MCF 10A (cell line): ENCODE measurements around the gene PXMP2. TPM values are rescaled to one million over a fixed set of nuclear protein-coding genes. Genes with fewer than 3 reads are reported as not detected.

ENCODE experiments used
- BruUV-seq: library from RNA; stranded (reverse); fragments of 400-500 nt; replicated peaks from 2 replicates; lab custom pipeline; 2021; lab: Mats Ljungman, UMichigan
- CTCF ChIA-PET: fragments of 300-600 bp; sonication (Branson Sonifier 250); formaldehyde crosslinking; extraction: SDS; loops from one replicate; lab custom pipeline; 2021; ENCODE audit warnings: antibody characterized with exemption, inconsistent platforms; lab: Yijun Ruan, JAX
- POLR2A ChIA-PET: fragments of 300-600, 350-650 bp; sonication (Branson Sonifier 250); formaldehyde crosslinking; extraction: SDS; loops from one replicate; lab custom pipeline; 2020; ENCODE audit warnings: antibody characterized with exemption, inconsistent platforms; lab: Yijun Ruan, JAX
- DNase-seq: peaks from one replicate; pipeline ENCODE4 v3.0.0-alpha.2; 2018; ENCODE audit not compliant: unreplicated experiment
- H3K27ac Mint-ChIP-seq: one replicate; pipeline ENCODE4 v1.8.0; 2022; ENCODE audit warnings: mild to moderate bottlenecking, low read depth, mixed read lengths; ENCODE audit not compliant: unreplicated experiment
- H3K27me3 Mint-ChIP-seq: one replicate; pipeline ENCODE4 v1.8.0; 2022; ENCODE audit warnings: mixed read lengths; ENCODE audit not compliant: insufficient read depth, unreplicated experiment
- H3K36me3 Mint-ChIP-seq: one replicate; pipeline ENCODE4 v1.8.0; 2022; ENCODE audit warnings: mild to moderate bottlenecking, moderate library complexity, mixed read lengths; ENCODE audit not compliant: insufficient read depth, unreplicated experiment
- H3K4me1 Mint-ChIP-seq: one replicate; pipeline ENCODE4 v1.8.0; 2022; ENCODE audit warnings: mixed read lengths; ENCODE audit not compliant: insufficient read depth, unreplicated experiment
- H3K4me3 Mint-ChIP-seq: one replicate; pipeline ENCODE4 v1.8.0; 2022; ENCODE audit warnings: mild to moderate bottlenecking, moderate library complexity, mixed read lengths; ENCODE audit not compliant: unreplicated experiment
- H3K9me3 Mint-ChIP-seq: one replicate; pipeline ENCODE4 v1.8.0; 2022; ENCODE audit warnings: mixed read lengths; ENCODE audit not compliant: unreplicated experiment
- CTCF ChIP-seq: fragments of 200-600 bp; IDR thresholded peaks from one replicate; pipeline ENCODE4 v1.8.0; 2022; ENCODE audit warnings: antibody characterized with exemption, mild to moderate bottlenecking; ENCODE audit not compliant: unreplicated experiment
- intact Hi-C: fragments of 100-400 bp; cut with micrococcal nuclease; formaldehyde crosslinking; loops from 2 replicates; pipeline ENCODE4 v1.14.1; 2022
- total RNA-seq: library from RNA; stranded (reverse); gene quantifications from 2 replicates; pipeline ENCODE4 v1.2.3, GENCODE V29; 2022

The PXMP2 gene
- total RNA-seq, 1 experiment from 2014 or later, result 28.1 TPM

GRCh38 chr12:132743831-132744230, 56.4 kb downstream of the PXMP2 start:
- peaks cover 99% of the 10 kb centered on the region for H3K36me3 Mint-ChIP-seq
- intact Hi-C loops, result no loop called here
- TF ChIP-seq CTCF, result no peak
- H3K27me3 Mint-ChIP-seq, result no peaks in the 10 kb centered on the region
- H3K27ac Mint-ChIP-seq, result no peak overlapping the region
- no TSS peak for BruUV-seq
- no peaks in the 10 kb centered on the region for H3K9me3 Mint-ChIP-seq
- ChIA-PET POLR2A (interaction anchor here (1.0 kb wide), 1 partner anchor 17 kb away, joined by 3 read pairs; no protein-coding TSS in a partner anchor), CTCF (interaction anchor here (0.6 to 0.9 kb wide), 3 partner anchors 12 to 85 kb away, joined by 3 read pairs; no protein-coding TSS in a partner anchor)
- no peak overlapping the region for H3K4me3 Mint-ChIP-seq
- no peak for DNase-seq
- H3K4me1 Mint-ChIP-seq, result no peaks in the 10 kb centered on the region

- H3K27me3 Mint-ChIP-seq, result no peaks in the 10 kb centered on the region
- no peaks in the 10 kb centered on the region for H3K4me1 Mint-ChIP-seq
- H3K27ac Mint-ChIP-seq, result no peak overlapping the region
- ChIA-PET POLR2A (interaction anchor here (0.7 to 1.5 kb wide), 3 partner anchors 12 to 36 kb away, joined by 3 to 4 read pairs (median 3); partner anchors contain the start of gene PGAM5), CTCF (no interaction called here)
- no peak for TF ChIP-seq CTCF
- H3K9me3 Mint-ChIP-seq, result no peaks in the 10 kb centered on the region
- H3K36me3 Mint-ChIP-seq, result peaks cover 100% of the 10 kb centered on the region
- intact Hi-C loops, result no loop called here
- DNase-seq, result no peak
- no TSS peak for BruUV-seq
- H3K4me3 Mint-ChIP-seq, result no peak overlapping the region
Observed at GRCh38 chr12:132746613-132747012, 59.2 kb downstream of the PXMP2 start.

DNA sequence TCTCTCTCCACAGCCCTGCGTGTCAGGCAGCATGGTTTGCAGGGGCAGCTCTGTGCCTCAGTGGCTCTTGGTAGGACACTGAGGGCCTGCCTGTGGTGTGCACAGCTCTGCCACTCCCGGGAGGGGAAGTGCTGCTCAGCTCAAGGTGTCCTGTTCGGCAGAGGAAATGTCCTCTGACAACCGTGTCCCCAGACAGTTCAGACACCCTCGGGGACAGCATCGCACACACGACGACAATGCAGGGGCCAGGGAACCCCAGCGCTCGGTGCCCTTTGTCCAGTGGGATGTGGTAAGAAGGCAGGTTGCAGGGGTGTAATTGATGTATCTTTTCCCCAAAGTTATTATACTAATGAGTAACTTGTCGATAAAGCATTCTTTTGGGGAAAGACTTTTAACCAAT, 60.0 kb downstream of the PXMP2 start:
- no peak for TF ChIP-seq CTCF
- no peak for DNase-seq
- H3K4me1 Mint-ChIP-seq, result no peaks in the 10 kb centered on the region
- no peaks in the 10 kb centered on the region for H3K9me3 Mint-ChIP-seq
- BruUV-seq, result no TSS peak
- no peak overlapping the region for H3K27ac Mint-ChIP-seq
- ChIA-PET CTCF (no interaction called here), POLR2A (interaction anchor here (1.0 kb wide), 1 partner anchor 37 kb away, joined by 3 read pairs; the partner anchor contains the start of gene PGAM5)
- intact Hi-C loops, result no loop called here
- H3K36me3 Mint-ChIP-seq, result peaks cover 100% of the 10 kb centered on the region
- no peak overlapping the region for H3K4me3 Mint-ChIP-seq
- no peaks in the 10 kb centered on the region for H3K27me3 Mint-ChIP-seq

GRCh38 chr12:132747896-132748295, 60.5 kb downstream of the PXMP2 start:
- CTCF ChIA-PET, result no interaction called here
- no TSS peak for BruUV-seq
- intact Hi-C loops, result no loop called here
- no peak for DNase-seq
- H3K4me3 Mint-ChIP-seq, result no peak overlapping the region
- no peaks in the 10 kb centered on the region for H3K4me1 Mint-ChIP-seq
- no peaks in the 10 kb centered on the region for H3K27me3 Mint-ChIP-seq
- POLR2A ChIA-PET, result interaction anchor here (1.0 kb wide), 1 partner anchor 11 kb away, joined by 3 read pairs; no protein-coding TSS in a partner anchor
- peaks cover 100% of the 10 kb centered on the region for H3K36me3 Mint-ChIP-seq
- no peak overlapping the region for H3K27ac Mint-ChIP-seq
- no peaks in the 10 kb centered on the region for H3K9me3 Mint-ChIP-seq
- TF ChIP-seq CTCF, result no peak
